SK-N-SH (cell line): Measurements from ENCODE around the gene EML2. TPM values are rescaled to one million over a fixed set of nuclear protein-coding genes. Genes with fewer than 3 reads are reported as not detected.

ENCODE experiments used
- CTCF ChIA-PET: fragments of 300-600, 350-600 bp; formaldehyde crosslinking; extraction: SDS; loops from one replicate; lab custom pipeline; 2021; lab: Yijun Ruan, JAX
- POLR2A ChIA-PET: fragments of 350-600 bp; sonication (Branson Sonifier 250); formaldehyde crosslinking; extraction: SDS; loops from one replicate; lab custom pipeline; 2020; ENCODE audit warnings: antibody characterized with exemption, inconsistent platforms; lab: Yijun Ruan, JAX
- DNase-seq: peaks from one replicate; pipeline ENCODE4 v3.0.0; 2012
- H2AFZ ChIP-seq: fragments of 200-600 bp; sonication (generic); 2 replicates; pipeline ENCODE4 v1.8.1; 2016; ENCODE audit warnings: antibody characterized with exemption, mild to moderate bottlenecking, low read depth
- H3F3A ChIP-seq: fragments of 200-600 bp; sonication (generic); replicated peaks from 2 replicates; pipeline ENCODE3; 2016; ENCODE audit warnings: antibody characterized with exemption, mild to moderate bottlenecking; ENCODE audit not compliant: insufficient read depth
- H3K27ac ChIP-seq, 2 experiments: fragments of 200-500 bp in 1 of 2; fragments of 200-600 bp in 1 of 2; sonication (Bioruptor generic) in 1 of 2; sonication (generic), shearing (Covaris generic) in 1 of 2; 2 replicates each; pipeline versions ENCODE4 v1.5.1 to v1.6.1; 2014 to 2016; ENCODE audit warnings: low read depth in 2 of 2, inconsistent platforms in 1 of 2, low read length in 1 of 2, mild to moderate bottlenecking in 1 of 2, mixed read lengths in 1 of 2
- H3K27me3 ChIP-seq: fragments of 200-600 bp; sonication (generic), shearing (Covaris generic); 2 replicates; pipeline ENCODE4 v1.6.1; 2016; ENCODE audit warnings: mixed run types; ENCODE audit not compliant: insufficient read depth
- H3K36me3 ChIP-seq, 2 experiments: fragments of 200-500 bp in 1 of 2; fragments of 200-600 bp in 1 of 2; sonication (Bioruptor generic) in 1 of 2; sonication (generic) in 1 of 2; replicated peaks in 1 of 2; 2 replicates each; pipeline versions ENCODE3 to v1.5.1; 2014 to 2016; ENCODE audit warnings: low read length in 1 of 2, mild to moderate bottlenecking in 1 of 2; ENCODE audit not compliant: insufficient read depth in 2 of 2, control insufficient read depth in 1 of 2
- H3K4me1 ChIP-seq, 2 experiments: fragments of 200-500 bp in 1 of 2; fragments of 200-600 bp in 1 of 2; sonication (Bioruptor generic) in 1 of 2; sonication (generic), shearing (Covaris generic) in 1 of 2; 2 replicates each; pipeline versions ENCODE4 v1.5.1 to v1.6.1; 2014 to 2016; ENCODE audit warnings: low read depth in 1 of 2, low read length in 1 of 2, mixed run types in 1 of 2; ENCODE audit not compliant: insufficient read depth in 2 of 2, control insufficient read depth in 1 of 2
- H3K4me2 ChIP-seq: fragments of 200-600 bp; sonication (generic), shearing (Covaris generic); 2 replicates; pipeline ENCODE4 v1.6.1; 2017; ENCODE audit warnings: mixed run types
- H3K4me3 ChIP-seq, 2 experiments: fragments of 200-500 bp in 1 of 2; fragments of 200-600 bp in 1 of 2; sonication (Bioruptor generic) in 1 of 2; sonication (generic), shearing (Covaris generic) in 1 of 2; 2 replicates each; pipeline versions ENCODE4 v1.5.1 to v1.8.1; 2014 to 2016; ENCODE audit warnings: low read depth in 2 of 2, inconsistent platforms in 1 of 2, low read length in 1 of 2, mild to moderate bottlenecking in 1 of 2, mixed read lengths in 1 of 2, moderate library complexity in 1 of 2
- H3K79me2 ChIP-seq: fragments of 200-600 bp; sonication (generic); 2 replicates; pipeline ENCODE4 v1.8.1; 2017; ENCODE audit warnings: mild to moderate bottlenecking; ENCODE audit not compliant: insufficient read depth
- H3K9ac ChIP-seq: fragments of 200-600 bp; sonication (generic); 2 replicates; pipeline ENCODE4 v1.6.1; 2017; ENCODE audit warnings: mixed run types
- H3K9me2 ChIP-seq: fragments of 200-600 bp; sonication (generic); 2 replicates; pipeline ENCODE4 v1.6.1; 2017; ENCODE audit warnings: mixed run types
- H3K9me3 ChIP-seq: fragments of 200-600 bp; sonication (generic); 2 replicates; pipeline ENCODE4 v1.6.1; 2017; ENCODE audit warnings: mixed run types, mild to moderate bottlenecking, moderate library complexity
- H4K20me1 ChIP-seq: fragments of 200-600 bp; sonication (generic); 2 replicates; pipeline ENCODE4 v1.6.1; 2017; ENCODE audit warnings: mild to moderate bottlenecking, mixed run types; ENCODE audit not compliant: insufficient read depth
- ELF1 ChIP-seq: IDR thresholded peaks from 2 replicates; pipeline ENCODE4 v1.4.0; 2012
- EZH2phosphoT487 ChIP-seq: fragments of 200-600 bp; sonication (generic); IDR thresholded peaks from 2 replicates; pipeline ENCODE4 v1.6.1; 2017; ENCODE audit warnings: low read depth, mixed run types, mild to moderate bottlenecking, antibody characterized with exemption, moderate library complexity, borderline replicate concordance
- GATA2 ChIP-seq: sonication (generic); formaldehyde crosslinking; IDR thresholded peaks from 2 replicates; pipeline ENCODE4 v1.5.0; 2020; ENCODE audit warnings: mild to moderate bottlenecking, missing genetic modification reagents
- MAX ChIP-seq: IDR thresholded peaks from 2 replicates; pipeline ENCODE4 v1.4.0; 2012; ENCODE audit warnings: low read depth
- MEF2A ChIP-seq: IDR thresholded peaks from 2 replicates; pipeline ENCODE4 v1.4.0; 2012; ENCODE audit warnings: low read depth, borderline replicate concordance
- MXI1 ChIP-seq: IDR thresholded peaks from 2 replicates; pipeline ENCODE4 v1.6.1; 2012; ENCODE audit warnings: mild to moderate bottlenecking, low read depth, low read length, improper control_type of control experiment
- NFIC ChIP-seq: IDR thresholded peaks from 2 replicates; pipeline ENCODE4 v1.4.0; 2012; ENCODE audit warnings: borderline replicate concordance
- NRF1 ChIP-seq: IDR thresholded peaks from 2 replicates; pipeline ENCODE4 v1.6.1; 2012; ENCODE audit warnings: low read depth, mild to moderate bottlenecking, low read length
- RAD21 ChIP-seq: IDR thresholded peaks from 2 replicates; pipeline ENCODE4 v1.6.1; 2012; ENCODE audit warnings: mild to moderate bottlenecking, low read length
- RFX5 ChIP-seq: IDR thresholded peaks from 2 replicates; pipeline ENCODE4 v1.6.1; 2012; ENCODE audit warnings: mild to moderate bottlenecking, improper control_type of control experiment, low read length
- RXRA ChIP-seq: IDR thresholded peaks from 2 replicates; pipeline ENCODE4 v1.4.0; 2012; ENCODE audit warnings: low read depth, mild to moderate bottlenecking, borderline replicate concordance
- SIN3A ChIP-seq: IDR thresholded peaks from 2 replicates; pipeline ENCODE4 v1.6.1; 2012; ENCODE audit warnings: low read depth, mild to moderate bottlenecking, low read length, moderate library complexity, borderline replicate concordance
- SMC3 ChIP-seq: IDR thresholded peaks from 2 replicates; pipeline ENCODE4 v1.6.1; 2012; ENCODE audit warnings: low read depth, low read length, improper control_type of control experiment
- TAF1 ChIP-seq: IDR thresholded peaks from 2 replicates; pipeline ENCODE4 v1.6.1; 2012; ENCODE audit warnings: low read depth, mild to moderate bottlenecking, low read length, moderate library complexity, borderline replicate concordance
- TCF12 ChIP-seq: IDR thresholded peaks from 2 replicates; pipeline ENCODE4 v1.4.0; 2012
- USF2 ChIP-seq: fragments of 150-350 bp; IDR thresholded peaks from 2 replicates; pipeline ENCODE4 v1.6.1; 2017; ENCODE audit warnings: antibody characterized with exemption, low read length, low read depth, borderline replicate concordance
- YY1 ChIP-seq: IDR thresholded peaks from 2 replicates; pipeline ENCODE4 v1.4.0; 2012; ENCODE audit warnings: low read depth, mild to moderate bottlenecking
- ZBTB33 ChIP-seq: IDR thresholded peaks from 2 replicates; pipeline ENCODE4 v1.4.0; 2012; ENCODE audit warnings: low read depth, borderline replicate concordance
- WGBS: methylation state at CpG from one replicate; pipeline ENCODE4 v1.1.6; 2017; ENCODE audit warnings: low lambda C conversion rate; 5-methylcytosine and 5-hydroxymethylcytosine counted together
- polyA plus RNA-seq, 3 experiments: library from polyadenylated mRNA; depleted of rRNA; stranded (reverse); fragments of >200 nt; gene quantifications; 2 replicates each; pipeline ENCODE4 v1.2.3, GENCODE V29; 2012
- TF ChIP-seq, protein P1 (sequence below): IDR thresholded peaks from 2 replicates; pipeline ENCODE4 v1.4.0; 2012; ENCODE audit warnings: low read depth, borderline replicate concordance
- TF ChIP-seq, protein P2 (sequence below): IDR thresholded peaks from 2 replicates; pipeline ENCODE4 v1.6.1; 2012; ENCODE audit warnings: mild to moderate bottlenecking, low read depth, low read length, moderate library complexity
- TF ChIP-seq, protein P3 (sequence below): IDR thresholded peaks from 2 replicates; pipeline ENCODE4; 2012
- TF ChIP-seq, protein P4 (sequence below): fragments of 150-350 bp; IDR thresholded peaks from 2 replicates; pipeline ENCODE4 v1.6.1; 2016; ENCODE audit warnings: mild to moderate bottlenecking, low read depth, low read length

EML2 gene
- polyA plus RNA-seq, 1 of the 3 experiments (the other 2 are of a cell fraction): 12.4 TPM

GRCh38 chr19:45623984-45624383, 15.2 kb downstream of the EML2 start (continued):
- TF ChIP-seq EZH2phosphoT487 (no peak), RAD21 (no peak), SIN3A (no peak), MAX (no peak), TCF12 (no peak)

DNA sequence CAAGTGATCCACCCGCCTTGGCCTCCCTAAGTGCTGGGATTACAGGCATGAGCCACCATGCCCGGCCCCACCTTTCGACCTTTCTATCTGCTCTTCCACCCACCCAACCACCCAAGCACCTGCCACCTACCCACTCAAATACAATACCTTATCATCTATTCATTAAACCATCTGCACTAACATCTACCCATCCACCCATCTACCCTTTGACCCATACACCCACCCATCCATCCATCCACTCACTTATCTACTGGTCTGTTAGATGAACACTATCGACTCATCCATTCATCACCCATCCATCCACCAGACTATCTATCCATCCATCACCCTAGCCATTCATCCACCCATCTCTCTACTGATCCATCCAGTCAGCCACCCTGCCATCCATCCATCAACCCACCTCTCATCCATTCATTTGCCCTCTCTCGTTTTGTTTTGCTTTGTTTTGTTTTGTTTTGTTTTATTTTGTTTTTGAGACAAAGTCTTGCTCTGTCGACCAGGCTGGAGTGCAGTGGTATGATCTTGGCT, 17.2 kb downstream of the EML2 start:
- H3K4me1 ChIP-seq: no peaks in the 10 kb centered on the region
- H3K27ac ChIP-seq: no peak overlapping the region
- CTCF ChIA-PET: no interaction called here
- WGBS: 74% methylated on average over 6 of the region's 6 CpGs
- H3K27me3 ChIP-seq: no peaks in the 10 kb centered on the region
- H3K9me2 ChIP-seq: no peaks in the 10 kb centered on the region
- no peaks in the 10 kb centered on the region for H4K20me1 ChIP-seq
- no peak overlapping the region for H3K9ac ChIP-seq
- H3K4me3 ChIP-seq: no peak overlapping the region
- H3F3A ChIP-seq: no peaks in the 10 kb centered on the region
- H3K36me3 ChIP-seq: no peaks in the 10 kb centered on the region
- no peak for DNase-seq
- POLR2A ChIA-PET: no interaction called here
- TF ChIP-seq NRF1: no peak
- no peak for TF ChIP-seq MEF2A
- TF ChIP-seq, protein P1, sequence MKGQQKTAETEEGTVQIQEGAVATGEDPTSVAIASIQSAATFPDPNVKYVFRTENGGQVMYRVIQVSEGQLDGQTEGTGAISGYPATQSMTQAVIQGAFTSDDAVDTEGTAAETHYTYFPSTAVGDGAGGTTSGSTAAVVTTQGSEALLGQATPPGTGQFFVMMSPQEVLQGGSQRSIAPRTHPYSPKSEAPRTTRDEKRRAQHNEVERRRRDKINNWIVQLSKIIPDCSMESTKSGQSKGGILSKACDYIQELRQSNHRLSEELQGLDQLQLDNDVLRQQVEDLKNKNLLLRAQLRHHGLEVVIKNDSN: no peak
- TF ChIP-seq, protein P2, sequence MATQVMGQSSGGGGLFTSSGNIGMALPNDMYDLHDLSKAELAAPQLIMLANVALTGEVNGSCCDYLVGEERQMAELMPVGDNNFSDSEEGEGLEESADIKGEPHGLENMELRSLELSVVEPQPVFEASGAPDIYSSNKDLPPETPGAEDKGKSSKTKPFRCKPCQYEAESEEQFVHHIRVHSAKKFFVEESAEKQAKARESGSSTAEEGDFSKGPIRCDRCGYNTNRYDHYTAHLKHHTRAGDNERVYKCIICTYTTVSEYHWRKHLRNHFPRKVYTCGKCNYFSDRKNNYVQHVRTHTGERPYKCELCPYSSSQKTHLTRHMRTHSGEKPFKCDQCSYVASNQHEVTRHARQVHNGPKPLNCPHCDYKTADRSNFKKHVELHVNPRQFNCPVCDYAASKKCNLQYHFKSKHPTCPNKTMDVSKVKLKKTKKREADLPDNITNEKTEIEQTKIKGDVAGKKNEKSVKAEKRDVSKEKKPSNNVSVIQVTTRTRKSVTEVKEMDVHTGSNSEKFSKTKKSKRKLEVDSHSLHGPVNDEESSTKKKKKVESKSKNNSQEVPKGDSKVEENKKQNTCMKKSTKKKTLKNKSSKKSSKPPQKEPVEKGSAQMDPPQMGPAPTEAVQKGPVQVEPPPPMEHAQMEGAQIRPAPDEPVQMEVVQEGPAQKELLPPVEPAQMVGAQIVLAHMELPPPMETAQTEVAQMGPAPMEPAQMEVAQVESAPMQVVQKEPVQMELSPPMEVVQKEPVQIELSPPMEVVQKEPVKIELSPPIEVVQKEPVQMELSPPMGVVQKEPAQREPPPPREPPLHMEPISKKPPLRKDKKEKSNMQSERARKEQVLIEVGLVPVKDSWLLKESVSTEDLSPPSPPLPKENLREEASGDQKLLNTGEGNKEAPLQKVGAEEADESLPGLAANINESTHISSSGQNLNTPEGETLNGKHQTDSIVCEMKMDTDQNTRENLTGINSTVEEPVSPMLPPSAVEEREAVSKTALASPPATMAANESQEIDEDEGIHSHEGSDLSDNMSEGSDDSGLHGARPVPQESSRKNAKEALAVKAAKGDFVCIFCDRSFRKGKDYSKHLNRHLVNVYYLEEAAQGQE: no peak
- no peak for TF ChIP-seq YY1
- TF ChIP-seq SMC3: no peak
- TF ChIP-seq, protein P3, sequence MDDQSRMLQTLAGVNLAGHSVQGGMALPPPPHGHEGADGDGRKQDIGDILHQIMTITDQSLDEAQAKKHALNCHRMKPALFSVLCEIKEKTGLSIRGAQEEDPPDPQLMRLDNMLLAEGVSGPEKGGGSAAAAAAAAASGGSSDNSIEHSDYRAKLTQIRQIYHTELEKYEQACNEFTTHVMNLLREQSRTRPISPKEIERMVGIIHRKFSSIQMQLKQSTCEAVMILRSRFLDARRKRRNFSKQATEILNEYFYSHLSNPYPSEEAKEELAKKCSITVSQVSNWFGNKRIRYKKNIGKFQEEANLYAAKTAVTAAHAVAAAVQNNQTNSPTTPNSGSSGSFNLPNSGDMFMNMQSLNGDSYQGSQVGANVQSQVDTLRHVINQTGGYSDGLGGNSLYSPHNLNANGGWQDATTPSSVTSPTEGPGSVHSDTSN: no peak
- TF ChIP-seq RXRA: no peak
- no peak for TF ChIP-seq SIN3A
- TF ChIP-seq GATA2 (CRISPR knock-in tag): no peak
- no peak for TF ChIP-seq EZH2phosphoT487
- TF ChIP-seq, protein P4, sequence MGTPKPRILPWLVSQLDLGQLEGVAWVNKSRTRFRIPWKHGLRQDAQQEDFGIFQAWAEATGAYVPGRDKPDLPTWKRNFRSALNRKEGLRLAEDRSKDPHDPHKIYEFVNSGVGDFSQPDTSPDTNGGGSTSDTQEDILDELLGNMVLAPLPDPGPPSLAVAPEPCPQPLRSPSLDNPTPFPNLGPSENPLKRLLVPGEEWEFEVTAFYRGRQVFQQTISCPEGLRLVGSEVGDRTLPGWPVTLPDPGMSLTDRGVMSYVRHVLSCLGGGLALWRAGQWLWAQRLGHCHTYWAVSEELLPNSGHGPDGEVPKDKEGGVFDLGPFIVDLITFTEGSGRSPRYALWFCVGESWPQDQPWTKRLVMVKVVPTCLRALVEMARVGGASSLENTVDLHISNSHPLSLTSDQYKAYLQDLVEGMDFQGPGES: no peak
- no peak for TF ChIP-seq RFX5
- no peak for TF ChIP-seq ELF1
- TF ChIP-seq ZBTB33: no peak
- TF ChIP-seq NFIC: no peak
- TF ChIP-seq TAF1: no peak
- no peak for TF ChIP-seq MAX
- no peak for TF ChIP-seq MXI1
- TF ChIP-seq USF2: no peak
- H3K79me2 ChIP-seq: no peaks in the 10 kb centered on the region
- no peak overlapping the region for H2AFZ ChIP-seq
- no peaks in the 10 kb centered on the region for H3K9me3 ChIP-seq
- H3K4me2 ChIP-seq: no peak overlapping the region
